SK-N-SH treated with all-trans-retinoic acid at 6 μM for 48 hours (cell line): ENCODE data around the gene SUPT4H1.

Experiments
- ATAC-seq: fragments of 200-7000 bp; cut with Tn5 transposase; 3 replicates; pipeline ENCODE4 v1.9.1; 2020; ENCODE audit warnings: mild to moderate bottlenecking, moderate library complexity
- ARNTL ChIP-seq: fragments of 450-650 bp; formaldehyde crosslinking; IDR thresholded peaks from 2 replicates; pipeline ENCODE4 v1.5.0; 2020; ENCODE audit warnings: low read depth, mild to moderate bottlenecking, moderate library complexity, borderline replicate concordance
- BACH2 ChIP-seq: fragments of 250-450 bp; sonication (Bioruptor Pico); IDR thresholded peaks from 2 replicates; pipeline ENCODE4 v1.9.0; 2021; ENCODE audit warnings: mild to moderate bottlenecking, borderline replicate concordance
- CSDC2 ChIP-seq: fragments of 250-450 bp; sonication (Bioruptor Pico); IDR thresholded peaks from 2 replicates; pipeline ENCODE4 v1.5.0; 2020; ENCODE audit warnings: mild to moderate bottlenecking, moderate library complexity
- CSRNP3 ChIP-seq: fragments of 250-450 bp; sonication (Bioruptor Pico); IDR thresholded peaks from 2 replicates; pipeline ENCODE4 v1.5.1; 2021; ENCODE audit warnings: mild to moderate bottlenecking, moderate library complexity
- ESRRG ChIP-seq: fragments of 250-450 bp; sonication (Bioruptor Pico); IDR thresholded peaks from 2 replicates; pipeline ENCODE4 v1.6.1; 2021; ENCODE audit warnings: mild to moderate bottlenecking
- GLIS3 ChIP-seq: fragments of 250-450 bp; sonication (Bioruptor Pico); IDR thresholded peaks from 2 replicates; pipeline ENCODE4 v1.5.0; 2020; ENCODE audit warnings: mild to moderate bottlenecking, moderate library complexity
- ISL1 ChIP-seq: fragments of 250-450 bp; sonication (Bioruptor Pico); IDR thresholded peaks from 2 replicates; pipeline ENCODE4 v2.1.2; 2022; ENCODE audit warnings: mild to moderate bottlenecking, moderate library complexity
- PATZ1 ChIP-seq: fragments of 250-450 bp; sonication (Bioruptor Pico); IDR thresholded peaks from 2 replicates; pipeline ENCODE4 v1.8.0; 2020; ENCODE audit warnings: mild to moderate bottlenecking, moderate library complexity, borderline replicate concordance
- PPARA ChIP-seq: fragments of 250-450 bp; sonication (Bioruptor Pico); IDR thresholded peaks from 2 replicates; pipeline ENCODE4 v1.5.0; 2020; ENCODE audit warnings: mild to moderate bottlenecking, borderline replicate concordance
- RARB ChIP-seq: fragments of 250-450 bp; sonication (Bioruptor Pico); IDR thresholded peaks from 2 replicates; pipeline ENCODE4 v1.8.0; 2021; ENCODE audit warnings: mild to moderate bottlenecking, moderate library complexity
- SNAI2 ChIP-seq: fragments of 250-450 bp; sonication (Bioruptor Pico); IDR thresholded peaks from 2 replicates; pipeline ENCODE4 v1.5.0; 2020; ENCODE audit warnings: mild to moderate bottlenecking, moderate library complexity
- TCF4 ChIP-seq: fragments of 250-450 bp; sonication (Bioruptor Pico); IDR thresholded peaks from 2 replicates; pipeline ENCODE4 v1.8.0; 2021; ENCODE audit warnings: mild to moderate bottlenecking, moderate library complexity, borderline replicate concordance
- ZC3H10 ChIP-seq: fragments of 250-450 bp; sonication (Bioruptor Pico); IDR thresholded peaks from 2 replicates; pipeline ENCODE4 v1.5.1; 2021; ENCODE audit warnings: mild to moderate bottlenecking, moderate library complexity
- ZFP3 ChIP-seq: fragments of 250-450 bp; sonication (Bioruptor Pico); IDR thresholded peaks from 2 replicates; pipeline ENCODE4 v1.5.0; 2020; ENCODE audit warnings: mild to moderate bottlenecking, moderate library complexity
- ZFP30 ChIP-seq: fragments of 450-650 bp; formaldehyde crosslinking; IDR thresholded peaks from 2 replicates; pipeline ENCODE4 v1.5.0; 2022; ENCODE audit warnings: mild to moderate bottlenecking, moderate library complexity
- ZNF565 ChIP-seq: fragments of 450-650 bp; formaldehyde crosslinking; conservative IDR thresholded peaks from 2 replicates; pipeline ENCODE4 v1.5.0; 2020; ENCODE audit warnings: low read depth, mild to moderate bottlenecking, moderate library complexity
- ZNF8 ChIP-seq: fragments of 450-650 bp; formaldehyde crosslinking; IDR thresholded peaks from 2 replicates; pipeline ENCODE4 v1.5.0; 2020; ENCODE audit warnings: mild to moderate bottlenecking, moderate library complexity
- TF ChIP-seq, protein P1 (sequence below): fragments of 250-450 bp; sonication (Bioruptor Pico); IDR thresholded peaks from 2 replicates; pipeline ENCODE4 v1.5.1; 2020; ENCODE audit warnings: low read depth, mild to moderate bottlenecking, moderate library complexity
- TF ChIP-seq, protein P2 (sequence below): fragments of 250-450 bp; sonication (Bioruptor Pico); IDR thresholded peaks from 2 replicates; pipeline ENCODE4 v1.5.0; 2020; ENCODE audit warnings: mild to moderate bottlenecking, moderate library complexity

The SUPT4H1 gene

GRCh38 chr17:58338841-58339754 is 12.9 kb downstream of the SUPT4H1 start:
- TF ChIP-seq BACH2 (CRISPR knock-in tag) = no peak
- no peak for TF ChIP-seq PPARA
- TF ChIP-seq CSDC2 (CRISPR knock-in tag) = no peak
- no peak for TF ChIP-seq ZFP30 (CRISPR knock-in tag)
- TF ChIP-seq ARNTL (CRISPR knock-in tag) = no peak
- TF ChIP-seq ISL1 (CRISPR knock-in tag) = no peak
- no peak for TF ChIP-seq RARB (CRISPR knock-in tag)
- ATAC-seq = peak; percentile 35

GRCh38 chr17:58338454-58338840 is 13.6 kb downstream of the SUPT4H1 start:
- no peak for TF ChIP-seq ESRRG

DNA sequence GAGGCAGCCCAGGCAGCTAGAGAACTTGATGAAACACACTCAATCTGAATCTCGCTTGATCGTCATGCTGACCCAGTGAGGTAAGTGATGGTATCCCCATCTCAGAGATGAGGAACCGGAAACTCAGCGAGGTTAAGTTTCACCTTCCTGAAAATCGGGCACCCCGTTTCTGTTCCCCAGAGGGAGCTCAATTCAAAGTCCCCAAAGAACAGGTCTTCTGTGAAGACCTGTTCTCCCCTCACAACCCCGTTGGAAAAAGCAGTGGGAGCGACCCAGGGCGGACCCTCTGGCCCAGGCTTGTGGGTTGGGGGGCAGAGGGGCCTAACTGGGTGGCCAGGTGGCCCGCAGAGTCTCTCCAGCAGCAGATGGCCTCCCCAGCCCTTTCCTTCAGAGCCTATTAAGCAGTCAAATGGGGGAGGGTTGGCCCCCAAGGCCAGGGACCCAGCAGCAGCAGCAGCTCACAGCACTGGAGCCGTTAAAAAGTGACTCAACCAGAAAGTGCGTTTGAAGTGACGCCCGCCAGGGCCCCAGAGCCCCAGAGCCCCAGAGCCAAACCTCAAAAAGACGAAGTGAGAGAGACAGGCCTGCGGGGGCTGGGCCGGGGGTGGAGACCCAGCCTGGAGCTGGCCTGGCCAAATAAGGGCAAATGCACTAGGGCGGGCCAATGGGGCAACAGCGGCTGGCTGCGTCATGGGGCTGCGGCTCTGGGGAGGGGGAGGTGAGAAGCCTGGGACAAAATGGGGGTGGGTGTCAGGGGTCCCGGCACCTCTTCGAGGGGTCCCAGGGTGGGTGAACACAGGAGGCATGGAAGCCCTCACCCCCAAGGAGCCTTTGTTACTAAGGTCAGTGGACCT is 14.2 kb downstream of the SUPT4H1 start:
- ATAC-seq = peak; percentile 10; the same call in 2 of the 3 replicates
- no peak for TF ChIP-seq ZC3H10 (CRISPR knock-in tag)
- TF ChIP-seq, protein P1, sequence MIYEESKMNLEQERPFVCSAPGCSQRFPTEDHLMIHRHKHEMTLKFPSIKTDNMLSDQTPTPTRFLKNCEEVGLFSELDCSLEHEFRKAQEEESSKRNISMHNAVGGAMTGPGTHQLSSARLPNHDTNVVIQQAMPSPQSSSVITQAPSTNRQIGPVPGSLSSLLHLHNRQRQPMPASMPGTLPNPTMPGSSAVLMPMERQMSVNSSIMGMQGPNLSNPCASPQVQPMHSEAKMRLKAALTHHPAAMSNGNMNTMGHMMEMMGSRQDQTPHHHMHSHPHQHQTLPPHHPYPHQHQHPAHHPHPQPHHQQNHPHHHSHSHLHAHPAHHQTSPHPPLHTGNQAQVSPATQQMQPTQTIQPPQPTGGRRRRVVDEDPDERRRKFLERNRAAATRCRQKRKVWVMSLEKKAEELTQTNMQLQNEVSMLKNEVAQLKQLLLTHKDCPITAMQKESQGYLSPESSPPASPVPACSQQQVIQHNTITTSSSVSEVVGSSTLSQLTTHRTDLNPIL (CRISPR knock-in tag) = no peak
- no peak for TF ChIP-seq BACH2 (CRISPR knock-in tag)
- no peak for TF ChIP-seq TCF4 (CRISPR knock-in tag)
- no peak for TF ChIP-seq ZNF8 (CRISPR knock-in tag)
- TF ChIP-seq SNAI2 (CRISPR knock-in tag) = no peak
- TF ChIP-seq ZNF565 = no peak
- TF ChIP-seq PPARA = no peak
- TF ChIP-seq RARB (CRISPR knock-in tag) = no peak
- no peak for TF ChIP-seq CSRNP3 (CRISPR knock-in tag)
- no peak for TF ChIP-seq PATZ1
- TF ChIP-seq ESRRG = no peak
- TF ChIP-seq CSDC2 (CRISPR knock-in tag) = no peak
- TF ChIP-seq ISL1 (CRISPR knock-in tag) = no peak
- TF ChIP-seq, protein P2, sequence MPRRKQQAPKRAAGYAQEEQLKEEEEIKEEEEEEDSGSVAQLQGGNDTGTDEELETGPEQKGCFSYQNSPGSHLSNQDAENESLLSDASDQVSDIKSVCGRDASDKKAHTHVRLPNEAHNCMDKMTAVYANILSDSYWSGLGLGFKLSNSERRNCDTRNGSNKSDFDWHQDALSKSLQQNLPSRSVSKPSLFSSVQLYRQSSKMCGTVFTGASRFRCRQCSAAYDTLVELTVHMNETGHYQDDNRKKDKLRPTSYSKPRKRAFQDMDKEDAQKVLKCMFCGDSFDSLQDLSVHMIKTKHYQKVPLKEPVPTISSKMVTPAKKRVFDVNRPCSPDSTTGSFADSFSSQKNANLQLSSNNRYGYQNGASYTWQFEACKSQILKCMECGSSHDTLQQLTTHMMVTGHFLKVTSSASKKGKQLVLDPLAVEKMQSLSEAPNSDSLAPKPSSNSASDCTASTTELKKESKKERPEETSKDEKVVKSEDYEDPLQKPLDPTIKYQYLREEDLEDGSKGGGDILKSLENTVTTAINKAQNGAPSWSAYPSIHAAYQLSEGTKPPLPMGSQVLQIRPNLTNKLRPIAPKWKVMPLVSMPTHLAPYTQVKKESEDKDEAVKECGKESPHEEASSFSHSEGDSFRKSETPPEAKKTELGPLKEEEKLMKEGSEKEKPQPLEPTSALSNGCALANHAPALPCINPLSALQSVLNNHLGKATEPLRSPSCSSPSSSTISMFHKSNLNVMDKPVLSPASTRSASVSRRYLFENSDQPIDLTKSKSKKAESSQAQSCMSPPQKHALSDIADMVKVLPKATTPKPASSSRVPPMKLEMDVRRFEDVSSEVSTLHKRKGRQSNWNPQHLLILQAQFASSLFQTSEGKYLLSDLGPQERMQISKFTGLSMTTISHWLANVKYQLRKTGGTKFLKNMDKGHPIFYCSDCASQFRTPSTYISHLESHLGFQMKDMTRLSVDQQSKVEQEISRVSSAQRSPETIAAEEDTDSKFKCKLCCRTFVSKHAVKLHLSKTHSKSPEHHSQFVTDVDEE (CRISPR knock-in tag) = no peak
- no peak for TF ChIP-seq ZFP3
- TF ChIP-seq, all 23 proteins: peak for 0

More at GRCh38 chr17:58338454-58338840, 13.6 kb downstream of the SUPT4H1 start:
- no peak for ATAC-seq

- no peak for ATAC-seq
- TF ChIP-seq BACH2 (CRISPR knock-in tag) = no peak
- no peak for TF ChIP-seq ZNF565
- TF ChIP-seq ZC3H10 (CRISPR knock-in tag) = no peak
- TF ChIP-seq TCF4 (CRISPR knock-in tag) = no peak
- no peak for TF ChIP-seq GLIS3
- no peak for TF ChIP-seq PPARA
- TF ChIP-seq ISL1 (CRISPR knock-in tag) = no peak
- no peak for TF ChIP-seq ESRRG
- TF ChIP-seq, protein P1 (CRISPR knock-in tag) = no peak
- TF ChIP-seq PATZ1 = no peak
These were observed 14.8 kb downstream of the SUPT4H1 start for GRCh38 chr17:58337210-58337599.
